COR-L47 (cell line): Measurements from ENCODE around the gene GOLGA3.
"Not testable (repeated sequence)": the region's sequence is repeated elsewhere in the genome, so short reads cannot be mapped to it uniquely, and the experiment has no call there.

ENCODE experiments used
- DNase-seq: peaks from one replicate; lab custom pipeline; 2025; lab: John Stamatoyannopoulos, UW

Gene GOLGA3, protein sequence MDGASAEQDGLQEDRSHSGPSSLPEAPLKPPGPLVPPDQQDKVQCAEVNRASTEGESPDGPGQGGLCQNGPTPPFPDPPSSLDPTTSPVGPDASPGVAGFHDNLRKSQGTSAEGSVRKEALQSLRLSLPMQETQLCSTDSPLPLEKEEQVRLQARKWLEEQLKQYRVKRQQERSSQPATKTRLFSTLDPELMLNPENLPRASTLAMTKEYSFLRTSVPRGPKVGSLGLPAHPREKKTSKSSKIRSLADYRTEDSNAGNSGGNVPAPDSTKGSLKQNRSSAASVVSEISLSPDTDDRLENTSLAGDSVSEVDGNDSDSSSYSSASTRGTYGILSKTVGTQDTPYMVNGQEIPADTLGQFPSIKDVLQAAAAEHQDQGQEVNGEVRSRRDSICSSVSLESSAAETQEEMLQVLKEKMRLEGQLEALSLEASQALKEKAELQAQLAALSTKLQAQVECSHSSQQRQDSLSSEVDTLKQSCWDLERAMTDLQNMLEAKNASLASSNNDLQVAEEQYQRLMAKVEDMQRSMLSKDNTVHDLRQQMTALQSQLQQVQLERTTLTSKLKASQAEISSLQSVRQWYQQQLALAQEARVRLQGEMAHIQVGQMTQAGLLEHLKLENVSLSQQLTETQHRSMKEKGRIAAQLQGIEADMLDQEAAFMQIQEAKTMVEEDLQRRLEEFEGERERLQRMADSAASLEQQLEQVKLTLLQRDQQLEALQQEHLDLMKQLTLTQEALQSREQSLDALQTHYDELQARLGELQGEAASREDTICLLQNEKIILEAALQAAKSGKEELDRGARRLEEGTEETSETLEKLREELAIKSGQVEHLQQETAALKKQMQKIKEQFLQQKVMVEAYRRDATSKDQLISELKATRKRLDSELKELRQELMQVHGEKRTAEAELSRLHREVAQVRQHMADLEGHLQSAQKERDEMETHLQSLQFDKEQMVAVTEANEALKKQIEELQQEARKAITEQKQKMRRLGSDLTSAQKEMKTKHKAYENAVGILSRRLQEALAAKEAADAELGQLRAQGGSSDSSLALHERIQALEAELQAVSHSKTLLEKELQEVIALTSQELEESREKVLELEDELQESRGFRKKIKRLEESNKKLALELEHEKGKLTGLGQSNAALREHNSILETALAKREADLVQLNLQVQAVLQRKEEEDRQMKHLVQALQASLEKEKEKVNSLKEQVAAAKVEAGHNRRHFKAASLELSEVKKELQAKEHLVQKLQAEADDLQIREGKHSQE (N-terminal part only)

DNA sequence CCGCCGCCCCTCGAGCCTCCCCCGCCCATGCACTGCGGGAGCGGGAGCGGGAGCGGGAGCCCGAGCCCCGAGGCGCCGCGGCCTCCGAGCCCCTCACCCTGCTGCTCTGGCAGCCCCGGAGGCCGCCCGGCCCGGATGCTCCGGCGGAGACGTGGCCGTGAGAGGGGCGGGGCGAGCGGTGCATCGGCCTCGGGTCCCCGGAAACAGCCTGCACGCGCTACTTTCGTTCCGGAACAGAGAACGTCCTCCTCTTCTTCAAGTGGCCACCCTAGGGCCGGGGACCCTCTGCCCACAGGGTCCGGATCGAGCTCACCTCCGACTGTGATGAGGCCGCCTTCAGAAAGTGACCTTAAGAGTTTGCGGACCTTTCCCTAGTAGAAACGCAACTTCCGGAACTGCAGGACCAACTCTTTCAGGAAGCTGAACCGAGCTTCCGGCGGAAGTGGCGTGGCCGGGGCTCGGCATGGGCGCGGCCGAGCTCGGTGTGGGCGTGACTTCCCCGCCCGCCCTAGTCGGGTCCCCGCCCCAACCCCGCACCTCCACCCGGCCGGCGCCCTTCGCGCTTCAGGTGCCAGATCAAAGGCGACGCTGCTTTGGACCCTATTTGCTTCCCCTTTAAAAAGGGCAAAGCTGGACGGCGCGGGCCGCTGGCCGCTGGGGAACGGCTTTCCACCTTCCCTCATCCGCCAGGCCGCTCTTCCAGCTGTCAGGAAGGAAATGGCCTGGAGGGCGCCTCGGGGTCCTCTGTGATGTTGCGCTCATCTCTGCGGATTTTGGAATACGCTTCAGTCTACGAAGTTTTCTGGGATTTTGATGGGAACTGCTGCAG is at the start of gene GOLGA3:
TSS of gene GOLGA3 (minus strand) at position 164 of the 829 bp plus-strand sequence. CDS start 6,741 bp downstream, outside the sequence.
- DNase-seq: peak; percentile 90

- DNase-seq: not testable (repeated sequence)
These were observed 46.0 kb upstream of the GOLGA3 start for GRCh38 chr12:132874620-132875019.

GRCh38 chr12:132874175-132874574 is 45.5 kb upstream of the GOLGA3 start:
- DNase-seq: no peak

GRCh38 chr12:132873724-132874123 is 45.1 kb upstream of the GOLGA3 start:
- no peak for DNase-seq

- no peak for DNase-seq
These were observed 44.3 kb upstream of the GOLGA3 start for GRCh38 chr12:132872975-132873421.

DNA sequence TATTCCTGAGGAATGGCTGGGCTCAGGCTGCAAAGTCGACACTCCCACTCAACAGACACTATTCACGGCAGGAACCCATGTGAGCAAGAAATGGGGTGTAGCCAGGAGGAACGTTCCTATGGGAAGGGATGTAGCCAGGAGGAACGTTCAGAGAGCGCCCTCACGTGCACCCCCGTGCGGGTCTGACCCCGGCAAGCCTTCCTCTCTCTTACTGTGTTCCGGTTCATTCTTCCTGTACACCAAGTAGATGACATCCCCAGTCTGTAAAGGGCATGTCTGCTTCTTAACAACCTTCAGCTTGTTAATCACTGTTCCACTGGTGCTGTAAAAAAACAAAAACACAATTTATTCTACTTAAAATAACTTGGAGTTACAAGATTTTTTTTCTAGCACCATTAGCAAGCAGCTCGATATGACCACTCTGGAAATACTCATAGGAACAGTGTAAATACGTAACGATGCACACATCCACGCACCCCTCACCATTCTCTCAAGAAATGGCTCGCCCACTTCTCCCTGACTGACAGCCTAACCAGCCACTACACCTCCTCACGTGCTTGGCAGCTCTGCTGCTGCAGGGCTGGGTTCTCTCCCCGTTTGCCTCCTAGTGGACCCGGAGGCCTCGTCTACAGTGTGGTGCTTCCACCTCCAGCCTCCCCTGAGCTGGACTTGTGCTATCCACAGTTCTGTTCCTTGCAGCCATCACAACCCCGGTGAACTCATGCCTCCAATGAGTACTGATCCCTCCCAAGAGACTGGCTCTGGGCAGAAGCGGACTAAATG is 43.6 kb upstream of the GOLGA3 start:
- no peak for DNase-seq

- no peak for DNase-seq
These were observed 40.9 kb upstream of the GOLGA3 start for GRCh38 chr12:132869551-132869950.

GRCh38 chr12:132866251-132866828 is 37.7 kb upstream of the GOLGA3 start:
- no peak for DNase-seq

DNA sequence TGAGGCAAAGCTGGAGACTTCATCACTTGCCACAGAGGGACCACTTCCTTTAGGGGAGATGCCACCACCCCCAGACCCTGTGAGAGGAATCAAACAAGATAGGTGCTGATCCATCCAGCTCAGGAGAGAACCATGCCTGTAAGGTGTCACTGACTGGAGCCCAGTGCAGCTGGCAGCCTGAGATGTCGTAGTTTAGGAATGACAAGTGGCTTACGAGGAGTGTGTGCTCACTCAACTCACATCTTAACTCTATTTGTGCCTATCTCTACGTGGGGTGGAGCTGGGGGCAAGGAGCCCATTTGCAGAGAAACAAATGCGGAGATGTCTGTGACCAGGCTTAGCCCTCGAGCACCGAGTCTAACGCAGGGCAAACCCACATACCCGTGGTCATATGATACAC is 32.9 kb upstream of the GOLGA3 start:
- no peak for DNase-seq

GRCh38 chr12:132858718-132859266 is 30.1 kb upstream of the GOLGA3 start:
- no peak for DNase-seq

- not testable (repeated sequence) for DNase-seq
These were observed 28.4 kb upstream of the GOLGA3 start for GRCh38 chr12:132857019-132857418.

DNA sequence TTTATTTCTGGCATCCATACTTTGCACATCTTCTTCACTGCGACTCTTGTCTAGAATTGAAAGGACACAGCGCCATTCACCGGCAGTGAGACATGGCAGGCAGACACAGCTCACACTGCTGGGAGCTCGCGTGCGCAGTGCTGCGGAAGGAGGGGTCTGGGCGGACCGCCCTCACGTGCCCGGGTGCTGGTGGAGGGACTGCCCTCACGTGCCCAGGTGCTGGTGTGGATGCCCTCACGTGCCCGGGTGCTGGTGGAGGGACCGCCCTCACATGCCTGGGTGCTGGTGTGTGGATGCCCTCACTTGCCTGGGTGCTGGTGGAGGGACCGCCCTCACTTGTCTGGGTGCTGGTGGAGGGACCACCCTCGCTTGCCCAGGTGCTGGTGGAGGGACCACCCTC is 27.9 kb upstream of the GOLGA3 start:
- no peak for DNase-seq

DNA sequence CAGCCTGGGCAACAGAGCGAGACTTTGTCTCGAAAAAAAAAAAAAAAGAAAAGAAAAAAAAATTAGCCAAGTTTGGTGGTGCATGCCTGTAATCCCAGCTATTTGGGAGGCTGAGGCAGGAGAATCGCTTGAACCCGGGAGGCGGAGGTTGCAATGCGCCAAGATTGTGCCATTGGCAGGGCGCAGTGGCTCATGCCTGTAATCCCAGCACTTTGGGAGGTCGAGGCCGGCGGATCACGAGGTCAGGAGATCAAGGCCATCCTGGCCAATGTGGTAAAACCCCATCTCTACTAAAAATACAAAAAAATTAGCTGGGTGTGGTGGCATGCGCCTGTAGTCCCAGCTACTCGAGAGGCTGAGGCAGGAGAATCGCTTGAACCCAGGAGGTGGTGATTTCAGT is 26.5 kb upstream of the GOLGA3 start:
- DNase-seq: not testable (repeated sequence)

DNA sequence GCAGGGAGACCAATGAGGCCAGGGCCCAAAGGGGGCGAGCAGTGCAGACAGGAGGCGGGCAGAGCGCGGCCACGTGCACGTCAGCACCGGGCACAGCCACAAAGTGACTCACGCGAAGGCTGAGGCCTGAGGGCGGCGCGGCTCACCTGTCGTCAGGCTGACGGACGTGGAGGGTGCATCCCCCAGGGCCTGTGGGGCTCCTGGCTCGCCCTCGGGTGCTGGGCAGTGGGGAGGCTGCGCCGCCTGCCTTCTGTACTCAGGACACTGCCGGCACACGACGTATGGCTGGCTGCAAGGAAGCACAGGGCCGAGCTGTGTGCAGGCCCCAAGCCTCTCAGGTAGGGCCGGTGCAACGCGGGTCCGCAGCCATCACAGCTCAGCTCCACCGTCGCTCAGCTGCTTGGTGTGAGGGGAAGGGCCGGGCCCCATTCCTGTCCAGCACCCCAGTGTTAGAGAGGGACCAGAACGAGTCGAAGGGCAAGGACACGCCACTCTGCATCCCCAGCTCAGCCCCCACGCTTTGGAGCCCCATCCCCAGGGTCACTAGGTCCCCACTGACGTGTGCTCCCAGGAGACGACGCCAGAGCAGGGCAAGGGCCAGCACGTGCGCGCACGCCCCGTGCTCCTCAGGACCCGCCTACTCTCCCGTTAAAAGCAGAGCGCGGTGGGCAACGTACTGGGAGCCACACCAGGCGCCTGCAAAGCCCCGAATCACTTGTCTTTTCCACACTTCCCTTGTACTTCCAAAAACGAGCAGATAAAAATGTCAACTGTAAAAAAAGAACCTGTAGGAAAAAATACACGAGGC is 24.8 kb upstream of the GOLGA3 start:
- DNase-seq: no peak

- DNase-seq: no peak
These were observed 23.8 kb upstream of the GOLGA3 start for GRCh38 chr12:132852496-132852895.

GRCh38 chr12:132851465-132851864 is 22.8 kb upstream of the GOLGA3 start:
- DNase-seq: no peak

DNA sequence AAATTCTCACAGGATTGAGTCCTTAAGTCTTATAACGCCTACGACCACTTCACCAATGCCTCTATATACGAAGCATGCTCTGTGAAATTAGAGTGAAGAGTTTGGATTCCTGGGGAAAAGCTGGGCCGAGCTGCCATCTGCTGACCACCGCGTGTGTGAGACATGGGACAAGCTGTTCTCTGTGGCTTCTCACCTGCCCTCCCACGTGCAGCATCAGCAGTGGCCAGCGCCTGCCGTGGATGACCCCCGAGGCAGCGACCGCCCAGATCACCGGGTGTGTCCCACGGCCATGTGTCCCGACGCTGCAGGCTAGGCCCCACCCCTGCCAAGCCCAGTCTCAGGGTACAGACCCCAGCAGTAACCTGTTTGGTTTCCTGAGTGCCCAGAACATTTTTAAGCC is 21.6 kb upstream of the GOLGA3 start:
- no peak for DNase-seq

DNA sequence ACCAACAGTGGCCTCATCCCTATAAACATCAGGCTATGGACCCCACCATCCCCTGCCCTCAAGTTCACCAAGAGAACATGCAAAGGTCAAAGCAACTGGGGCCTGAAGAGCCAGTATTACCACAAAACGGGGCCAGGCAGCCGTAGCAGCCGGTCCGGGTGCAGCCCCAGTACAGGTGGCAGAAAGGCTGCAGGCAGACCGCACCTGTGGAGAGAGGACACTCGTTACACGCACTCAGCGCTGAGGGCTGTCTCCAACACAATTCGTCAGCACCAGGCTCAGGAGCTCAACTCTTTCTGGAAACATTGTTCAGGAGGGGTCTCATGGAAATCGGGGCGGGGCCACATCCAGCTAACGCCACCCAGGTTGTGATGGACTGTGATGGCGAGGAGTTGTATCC is 19.9 kb upstream of the GOLGA3 start:
- DNase-seq: no peak
